Measurements from ENCODE around the gene BAD.

The BAD gene

GRCh38 chr11:64243236-64243854 lies 41.1 kb downstream of the BAD start:
- no peak for DNase-seq

- no peak for DNase-seq
Measured at GRCh38 chr11:64241491-64242374, 42.7 kb downstream of the BAD start.

DNA sequence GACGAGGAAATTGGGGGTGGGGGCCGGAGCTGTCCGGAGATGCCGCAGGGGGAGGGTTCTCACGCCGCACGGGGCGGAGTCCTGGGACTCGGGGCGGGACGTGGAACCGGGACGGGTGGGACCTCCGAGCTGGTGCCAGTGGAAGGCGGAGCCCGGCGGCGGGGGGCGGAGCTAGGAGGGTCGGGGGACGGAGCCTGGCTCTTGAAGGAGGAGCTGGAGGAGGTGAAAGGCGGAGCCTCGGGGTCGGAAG lies 43.3 kb downstream of the BAD start:
- DNase-seq: peak; percentile 99

DNA sequence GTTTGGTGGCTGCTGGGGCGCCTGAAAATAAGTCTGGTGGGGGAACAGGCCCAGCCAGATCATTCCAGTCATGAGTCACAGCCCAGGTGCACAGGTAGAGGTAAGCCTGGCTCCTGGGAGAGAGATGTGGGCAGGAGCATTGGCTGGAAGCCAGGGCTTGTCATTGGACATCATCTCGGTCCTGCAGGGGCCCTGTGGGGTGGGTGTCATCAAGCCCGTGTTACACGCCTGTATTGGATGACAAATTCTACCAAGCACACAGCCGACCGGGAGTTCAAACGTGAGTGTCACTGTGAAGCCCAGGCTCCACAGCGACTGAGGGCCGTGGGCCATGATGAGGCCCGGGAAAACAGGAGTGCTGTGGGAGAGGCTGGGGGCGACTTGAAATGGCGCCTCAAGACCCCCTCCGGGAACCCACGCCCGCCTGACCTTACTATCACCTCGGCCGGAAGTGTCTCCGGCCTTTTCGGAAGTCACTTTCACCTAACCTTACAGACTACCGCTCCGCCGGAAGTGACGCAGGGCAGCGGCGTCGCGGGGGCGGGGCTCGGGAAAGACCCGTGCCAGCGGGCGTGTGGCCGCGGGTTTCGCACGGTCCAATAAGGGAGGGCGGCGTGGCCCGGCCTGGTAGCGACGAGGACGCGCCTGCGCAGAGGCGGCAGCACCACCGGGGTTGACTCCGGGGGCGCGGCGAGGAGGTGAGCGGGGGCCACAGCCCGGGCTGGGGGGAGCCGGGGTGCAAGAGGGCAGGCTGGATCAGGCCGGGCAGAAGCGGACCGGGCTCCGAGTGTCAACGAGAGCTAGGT lies 43.8 kb downstream of the BAD start, which contains the start of gene FKBP2:
FKBP2 (plus strand) TSS at position 661 of the 806 bp plus-strand sequence. CDS start 1,293 bp downstream, outside the sequence.
- peak; percentile 98 for DNase-seq

DNA sequence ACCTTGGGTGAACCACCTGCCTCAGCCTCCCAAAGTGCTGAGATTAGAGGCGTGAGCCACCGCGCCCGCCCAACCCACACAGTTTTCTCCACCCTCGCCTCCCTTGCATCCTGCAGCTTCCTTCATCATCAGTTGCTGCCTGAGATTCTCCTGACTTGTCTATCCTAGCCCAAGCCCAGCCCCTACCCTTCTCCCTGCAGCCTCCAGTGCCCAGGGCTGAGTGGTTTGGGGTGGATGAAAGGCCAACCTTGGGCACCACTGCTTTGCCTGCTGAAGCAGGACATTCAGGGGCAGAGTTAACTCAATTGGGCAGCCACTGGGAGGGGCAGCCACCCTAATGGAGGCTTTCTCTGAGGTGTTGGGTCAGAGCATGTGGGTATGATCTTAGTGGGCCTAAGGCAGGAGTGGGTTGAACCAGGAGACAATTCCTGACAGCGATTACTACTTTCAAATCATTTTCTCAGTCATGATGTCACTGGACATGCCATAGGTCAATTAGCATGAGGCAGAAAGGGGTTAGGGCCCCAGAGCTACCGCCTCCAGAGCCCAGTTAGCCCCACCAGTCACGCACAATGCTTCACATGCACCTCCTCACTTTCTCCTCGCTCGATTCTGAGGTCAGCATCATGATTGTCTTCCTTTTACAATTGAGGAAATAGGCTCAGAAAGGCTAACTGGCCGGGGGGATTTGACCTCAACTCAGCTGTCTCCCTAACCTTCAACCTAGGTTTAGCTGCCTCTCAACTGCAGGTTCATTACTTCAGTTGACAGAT lies 44.6 kb downstream of the BAD start:
- no peak for DNase-seq

DNA sequence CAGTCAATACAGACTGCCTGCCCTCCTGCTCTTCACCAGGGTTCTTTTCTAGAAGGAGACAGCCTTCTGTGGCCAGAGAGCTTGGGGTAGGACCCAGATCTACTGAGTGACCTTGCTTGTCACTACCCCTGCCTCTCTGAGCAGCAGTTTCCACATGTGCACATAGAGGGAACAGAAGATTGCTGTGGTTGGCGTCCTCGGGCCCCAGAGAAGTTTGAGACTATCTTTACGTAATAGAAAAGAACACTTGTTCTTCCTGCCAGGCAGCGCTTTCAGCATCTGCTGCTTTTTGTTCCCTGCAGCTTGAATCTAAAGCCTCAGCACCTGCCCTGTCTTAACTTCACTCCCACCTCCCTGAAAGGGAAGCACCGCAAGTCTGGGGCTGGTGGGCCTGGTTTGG lies 45.5 kb downstream of the BAD start:
- DNase-seq: no peak

- no peak for DNase-seq
Measured at GRCh38 chr11:64238076-64238475, 46.4 kb downstream of the BAD start.

DNA sequence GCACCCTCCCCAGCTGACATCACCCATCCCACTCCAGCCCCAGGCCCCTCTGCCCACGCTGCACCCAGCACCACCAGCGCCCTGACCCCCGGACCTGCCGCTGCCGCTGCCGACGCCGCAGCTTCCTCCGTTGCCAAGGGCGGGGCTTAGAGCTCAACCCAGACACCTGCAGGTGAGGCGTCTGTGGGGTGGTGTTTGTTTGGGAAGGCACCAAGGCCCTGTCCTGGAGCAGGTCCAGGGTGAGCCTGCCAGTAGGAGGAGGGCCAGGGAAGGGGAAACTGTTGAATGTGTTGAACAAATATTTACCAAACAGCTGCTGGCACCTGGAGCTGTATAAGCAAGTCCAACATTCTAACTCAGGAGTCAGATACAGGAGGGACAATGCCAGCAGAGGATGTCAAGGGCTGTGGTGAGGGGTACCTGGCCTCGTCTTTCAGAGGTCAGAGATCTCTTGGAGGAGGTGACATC lies 46.9 kb downstream of the BAD start:
- DNase-seq: no peak

- DNase-seq: no peak
Measured at GRCh38 chr11:64235437-64236161, 48.9 kb downstream of the BAD start.

DNA sequence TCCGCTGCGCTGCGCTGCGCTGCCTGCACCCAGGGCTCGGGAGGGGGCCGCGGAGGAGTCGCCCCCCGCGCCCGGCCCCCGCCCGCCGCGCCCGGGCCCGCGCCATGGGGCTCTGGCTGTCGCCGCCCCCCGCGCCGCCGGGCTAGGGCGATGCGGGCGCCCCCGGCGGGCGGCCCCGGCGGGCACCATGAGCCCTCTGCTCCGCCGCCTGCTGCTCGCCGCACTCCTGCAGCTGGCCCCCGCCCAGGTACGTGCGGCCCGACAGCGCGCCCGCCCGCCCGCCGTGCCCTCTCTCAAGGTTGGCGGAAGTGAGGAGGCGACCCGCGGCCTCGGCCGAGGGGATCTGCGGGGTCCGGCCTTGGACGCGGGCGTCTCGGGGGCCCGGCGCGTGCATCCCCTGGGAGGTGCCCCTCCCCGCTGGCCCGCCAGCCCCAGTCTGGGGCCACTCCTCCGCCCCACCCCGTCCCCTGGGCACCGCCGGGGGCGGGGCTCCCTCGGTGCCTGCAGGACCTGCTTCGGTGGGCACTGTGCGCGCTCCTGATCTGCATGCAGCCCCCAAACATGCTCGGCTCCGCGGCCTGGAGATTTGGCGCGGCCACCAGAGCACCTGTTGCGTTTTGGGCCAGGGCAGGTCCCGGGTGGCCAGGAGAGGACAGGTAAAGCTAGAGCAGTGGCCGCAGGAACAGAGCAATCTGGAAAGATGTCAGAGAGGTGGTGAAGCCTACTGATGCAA lies 49.7 kb downstream of the BAD start:
- no peak for DNase-seq

GRCh38 chr11:64233913-64234586 lies 50.4 kb downstream of the BAD start, which contains the start of gene VEGFB:
TSS of gene VEGFB (plus strand) at chr11:64234584. CDS start at chr11:64234834, 250 bp downstream.
- DNase-seq: peak; percentile 66

DNA sequence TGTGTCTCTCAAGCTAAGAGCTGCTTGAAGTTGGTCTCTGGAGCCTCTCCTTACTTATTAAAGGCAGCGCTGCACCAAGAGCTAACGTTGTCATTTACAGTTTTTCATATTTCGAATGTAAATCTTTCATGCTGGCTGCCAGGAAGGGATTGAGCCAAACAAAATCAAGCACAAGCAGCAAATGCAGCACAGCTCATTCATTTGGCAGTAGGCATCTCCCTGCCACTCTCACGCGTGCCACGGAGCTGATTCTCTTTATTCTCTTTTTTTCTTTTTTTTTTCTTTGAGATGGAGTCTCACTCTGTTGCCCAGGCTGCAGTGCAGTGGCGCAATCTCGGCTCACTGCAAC lies 51.5 kb downstream of the BAD start:
- no peak for DNase-seq

DNA sequence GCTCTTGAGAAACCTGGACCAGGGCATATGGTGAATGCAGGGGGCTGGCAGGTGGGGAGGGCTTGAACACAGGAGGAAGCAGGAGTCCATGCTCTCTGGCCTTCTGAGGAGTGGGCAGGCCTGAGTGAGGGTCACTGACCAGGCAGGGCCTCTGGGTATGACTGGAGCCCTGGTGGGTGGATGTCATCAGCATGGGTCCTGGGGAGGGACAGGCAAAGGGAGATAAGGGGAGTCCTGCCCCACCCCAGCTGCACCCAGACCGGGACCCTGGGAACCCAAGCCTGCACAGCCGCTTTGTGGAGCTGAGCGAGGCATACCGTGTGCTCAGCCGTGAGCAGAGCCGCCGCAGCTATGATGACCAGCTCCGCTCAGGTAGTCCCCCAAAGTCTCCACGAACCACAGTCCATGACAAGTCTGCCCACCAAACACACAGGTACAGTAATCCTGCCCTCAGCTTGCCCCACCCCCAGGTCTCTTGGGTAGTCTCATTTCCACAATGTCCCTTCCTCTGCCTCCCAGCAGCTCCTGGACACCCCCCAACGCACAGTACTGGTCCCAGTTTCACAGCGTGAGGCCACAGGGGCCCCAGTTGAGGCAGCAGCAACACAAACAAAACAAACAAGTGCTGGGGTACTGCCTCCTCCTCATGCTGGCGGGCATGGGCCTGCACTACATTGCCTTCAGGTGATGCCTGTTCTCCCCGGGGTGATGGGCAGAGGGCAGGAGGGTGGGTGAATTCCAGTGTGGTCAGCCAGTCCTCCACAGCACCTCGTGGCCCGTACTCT lies 52.1 kb downstream of the BAD start:
- DNase-seq: no peak

DNA sequence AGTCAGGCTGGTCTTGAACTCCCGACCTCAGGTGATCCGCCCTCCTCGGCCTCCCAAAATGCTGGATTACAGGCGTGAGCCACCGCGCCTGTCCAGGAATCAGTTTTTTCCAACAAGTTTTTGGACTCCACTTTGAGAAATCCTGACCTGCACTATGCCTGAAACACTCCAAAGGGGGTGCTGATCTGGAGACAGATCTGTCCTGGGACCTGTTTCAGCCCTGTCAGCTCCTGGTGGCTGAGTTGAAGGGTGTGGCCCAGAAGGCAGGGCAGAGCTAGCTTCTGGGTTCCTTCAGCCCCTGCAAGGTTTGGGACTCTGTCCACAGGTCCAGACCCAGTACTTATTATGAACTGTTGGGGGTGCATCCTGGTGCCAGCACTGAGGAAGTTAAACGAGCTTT lies 52.9 kb downstream of the BAD start:
- no peak for DNase-seq

DNA sequence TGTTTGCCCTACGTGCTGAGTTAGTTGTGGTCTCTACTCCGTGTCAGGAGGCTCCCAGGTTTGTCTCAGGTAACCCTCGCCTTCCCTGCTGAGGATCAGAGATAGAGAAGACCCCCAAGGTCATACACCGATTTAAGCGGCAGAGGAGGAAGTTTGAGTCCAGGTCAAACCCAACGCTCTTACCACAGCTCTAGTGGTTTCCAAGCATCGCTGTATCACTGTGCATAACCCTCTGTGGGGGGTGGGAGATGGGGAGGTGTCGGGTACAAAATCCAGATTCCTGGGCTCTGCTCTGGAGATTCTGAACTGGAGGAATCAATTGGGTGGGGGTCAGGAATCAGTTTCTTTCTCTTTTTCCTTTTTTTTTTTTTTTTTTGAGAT lies 53.5 kb downstream of the BAD start:
- no peak for DNase-seq

DNA sequence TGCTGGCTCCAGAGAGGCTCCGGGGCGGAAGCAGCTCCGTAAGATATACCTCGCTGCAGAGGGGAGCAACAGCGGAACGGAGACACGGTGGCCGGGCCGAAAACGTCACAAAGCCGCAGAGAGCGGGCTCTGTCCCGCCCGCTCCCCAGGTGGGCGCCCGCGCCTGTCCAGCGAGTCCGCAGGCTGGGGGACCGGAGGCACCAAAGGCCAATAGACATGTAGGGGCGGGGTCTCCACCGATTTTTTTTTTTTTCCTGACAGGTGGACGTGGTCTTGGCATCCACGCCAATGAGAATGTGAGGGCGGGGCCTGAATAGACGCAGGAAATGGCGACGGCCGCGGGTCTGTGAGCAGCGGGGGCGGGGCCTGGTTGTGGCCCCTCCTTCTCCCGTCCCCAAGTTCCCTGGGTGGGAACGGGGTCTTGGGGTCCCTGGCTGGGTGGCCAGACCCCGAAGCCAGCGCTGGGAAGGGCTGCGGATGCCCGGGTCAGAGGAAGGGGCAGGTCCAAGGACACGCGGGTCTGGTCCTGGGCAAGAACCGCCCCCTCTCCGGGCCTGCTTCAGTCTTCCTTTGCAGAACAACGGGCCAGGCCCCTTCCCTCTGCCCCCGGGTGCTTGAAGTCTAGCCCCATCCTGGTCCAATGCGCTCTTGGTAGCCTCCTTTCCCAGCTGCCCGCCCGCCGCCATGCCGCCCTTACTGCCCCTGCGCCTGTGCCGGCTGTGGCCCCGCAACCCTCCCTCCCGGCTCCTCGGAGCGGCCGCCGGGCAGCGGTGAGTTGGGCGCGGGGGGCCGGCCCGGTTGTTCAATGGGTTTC lies 54.1 kb downstream of the BAD start, which contains the start of gene DNAJC4:
DNAJC4 (plus strand) TSS at position 378 of the 814 bp plus-strand sequence; CDS start at position 685, 307 bp downstream.
- peak; percentile 85 for DNase-seq

GRCh38 chr11:64229744-64230170 lies 54.7 kb downstream of the BAD start:
- no peak for DNase-seq

- DNase-seq: no peak
Measured at GRCh38 chr11:64229090-64229743, 55.2 kb downstream of the BAD start.

All from fibroblast of skin of scalp (primary cell).